Upper lobe of left lung (tissue), 6 donors: ENCODE measurements around the gene FAM217A. TPM values are rescaled to one million over a fixed set of nuclear protein-coding genes. Genes with fewer than 3 reads are reported as not detected.

ENCODE experiments used
- ATAC-seq, 2 donors: fragments of 200-7000 bp; cut with Tn5 transposase; one replicate each; pipeline ENCODE4 v1.9.1; 2022; ENCODE audit warnings: mild to moderate bottlenecking in 2 of 2, moderate library complexity in 2 of 2; ENCODE audit not compliant: low FRiP score in 2 of 2
- DNase-seq, 2 donors: peaks; one replicate each; pipeline ENCODE4 v3.0.0-alpha.2; 2019 to 2020
- H3K27ac ChIP-seq, 4 donors: fragments of 200-600 bp; sonication (generic); one replicate each; pipeline ENCODE4 v1.5.1; 2016 to 2019
- H3K27me3 ChIP-seq, 4 donors: fragments of 200-600 bp; sonication (generic); one replicate each; pipeline ENCODE4 v1.5.1; 2017 to 2019
- H3K36me3 ChIP-seq, 4 donors: fragments of 200-600 bp; sonication (generic); one replicate each; pipeline ENCODE4 v1.5.1; 2016 to 2019
- H3K4me1 ChIP-seq, 4 donors: fragments of 200-600 bp; sonication (generic); one replicate each; pipeline ENCODE4 v1.5.1; 2018 to 2019
- H3K4me3 ChIP-seq, 4 donors: fragments of 200-600 bp; sonication (generic); one replicate each; pipeline ENCODE4 v1.5.1; 2017 to 2019; ENCODE audit warnings: mild to moderate bottlenecking in 2 of 4, moderate library complexity in 1 of 4
- H3K9me3 ChIP-seq, 4 donors: fragments of 200-600 bp; sonication (generic); one replicate each; pipeline ENCODE4 v1.5.1; 2018 to 2019
- CTCF ChIP-seq, 6 experiments: fragments of 450-650 bp in 4 of 6; fragments of 200-600 bp in 2 of 6; sonication (generic) in 2 of 6; IDR thresholded peaks; one replicate each; pipeline ENCODE4 v1.5.1; 2016 to 2019; ENCODE audit warnings: antibody characterized with exemption in 6 of 6
- EP300 ChIP-seq, 4 donors: sonication (generic); formaldehyde crosslinking; IDR thresholded peaks; one replicate each; pipeline ENCODE4 v1.5.1; 2017; ENCODE audit warnings: antibody characterized with exemption in 4 of 4, control low read depth in 2 of 4
- POLR2A ChIP-seq, 4 donors: fragments of 450-650 bp; IDR thresholded peaks; one replicate each; pipeline ENCODE4 v1.5.1; 2016 to 2017; ENCODE audit warnings: antibody characterized with exemption in 4 of 4, mild to moderate bottlenecking in 2 of 4
- POLR2AphosphoS5 ChIP-seq, 2 donors: sonication (generic); formaldehyde crosslinking; IDR thresholded peaks; one replicate each; pipeline ENCODE4 v1.5.1; 2017; ENCODE audit warnings: antibody characterized with exemption in 2 of 2
- WGBS, 2 donors: methylation state at CpG; one replicate each; pipeline ENCODE4 v1.1.5; 2017 to 2018; 5-methylcytosine and 5-hydroxymethylcytosine counted together
- total RNA-seq, 6 donors: library from RNA; depleted of rRNA in 4 of 6; stranded (reverse); fragments of >200 nt in 4 of 6; gene quantifications; one replicate each; pipeline versions ENCODE4 v1.1.0 to v1.2.1, GENCODE V29; 2016 to 2021
- donor health status: DM: no; HTN: no; CAD: no; lungs with moderate emphysema.
- donor health status: DM: no; HTN: yes; CAD: no; lungs with severe emphysema.

The FAM217A gene
- total RNA-seq, 6 donors from 2014 or later = not detected

GRCh38 chr6:4021854-4022695 is 56.9 kb downstream of the FAM217A start:
- TF ChIP-seq POLR2AphosphoS5 (IDR thresholded peaks at IDR 0.05) (no peak), CTCF (IDR thresholded peaks at IDR 0.05) (peak in 1 of 6 experiments; percentile 6), EP300 (IDR thresholded peaks at IDR 0.05) (no peak)
- ATAC-seq (peak in 1 of 2 donors; percentile 29), DNase-seq (no peak)
- Histone ChIP-seq H3K36me3 (no peaks in the 10 kb centered on the region), H3K9me3 (no peaks in the 10 kb centered on the region), H3K4me1 (peaks cover 48 to 72% (median 62%) of the 10 kb centered on the region in 4 donors), H3K4me3 (peak overlapping the region; percentile 75 to 90 (median 79)), H3K27ac (peak overlapping the region; percentile 96 to 99 (median 98)), H3K27me3 (no peaks in the 10 kb centered on the region)
- 4 to 5% methylated on average over 14 to 15 of the region's 15 CpGs for WGBS, 2 donors

GRCh38 chr6:4021133-4021853 is 57.6 kb downstream of the FAM217A start:
- peaks cover 51 to 73% (median 62%) of the 10 kb centered on the region in 4 donors for H3K4me1 ChIP-seq

GRCh38 chr6:4020822-4021132 is 58.2 kb downstream of the FAM217A start:
- H3K36me3 ChIP-seq = no peaks in the 10 kb centered on the region
- no peaks in the 10 kb centered on the region for H3K27me3 ChIP-seq
- no peaks in the 10 kb centered on the region for H3K9me3 ChIP-seq
- ATAC-seq (no peak), DNase-seq (no peak)
- peaks cover 52 to 73% (median 60%) of the 10 kb centered on the region in 4 donors for H3K4me1 ChIP-seq
- TF ChIP-seq POLR2AphosphoS5 (IDR thresholded peaks at IDR 0.05) (no peak), POLR2A (IDR thresholded peaks at IDR 0.05) (no peak)
- 1 to 2% methylated on average over 12 of the region's 12 CpGs for WGBS, 2 donors
- peak overlapping the region; percentile 8 to 90 (median 78) for H3K4me3 ChIP-seq
- peak overlapping the region; percentile 96 to 99 (median 98) for H3K27ac ChIP-seq

More at GRCh38 chr6:4021133-4021853, 57.6 kb downstream of the FAM217A start:
- Histone ChIP-seq H3K4me3 (peak overlapping the region; percentile 75 to 90 (median 79)), H3K27me3 (no peaks in the 10 kb centered on the region), H3K9me3 (no peaks in the 10 kb centered on the region), H3K36me3 (no peaks in the 10 kb centered on the region), H3K27ac (peak overlapping the region; percentile 96 to 99 (median 98))
- DNase-seq (peak; percentile 96 to 98), ATAC-seq (peak; percentile 93 to 94)
- TF ChIP-seq POLR2A (IDR thresholded peaks at IDR 0.05) = peak in 3 of 4 donors; percentile 71 to 83 (median 76)
- no peak for TF ChIP-seq EP300 (IDR thresholded peaks at IDR 0.05)
- TF ChIP-seq POLR2AphosphoS5 (IDR thresholded peaks at IDR 0.05) = peak; percentile 75 to 91
- TF ChIP-seq CTCF (IDR thresholded peaks at IDR 0.05) = peak in 5 of 6 experiments; percentile 4 to 52 (median 18)
- WGBS, 2 donors = 1% methylated on average over 28 to 61 of the region's 65 CpGs

- no peak for ATAC-seq
These were observed 60.1 kb downstream of the FAM217A start for GRCh38 chr6:4018924-4019236.

More at GRCh38 chr6:4018924-4019236, 60.1 kb downstream of the FAM217A start:
- H3K4me1 ChIP-seq = peaks cover 43 to 54% (median 49%) of the 10 kb centered on the region in 4 donors
- peaks cover 0 to 5% (median 0%) of the 10 kb centered on the region in 4 donors for H3K36me3 ChIP-seq
- 0% methylated on average over 8 of the region's 8 CpGs for WGBS, 2 donors
- peak overlapping the region; percentile 93 to 100 (median 96) for H3K27ac ChIP-seq
- no peaks in the 10 kb centered on the region for H3K9me3 ChIP-seq
- H3K27me3 ChIP-seq = no peaks in the 10 kb centered on the region
- DNase-seq = no peak
- peak overlapping the region; percentile 22 to 83 (median 60) for H3K4me3 ChIP-seq
- TF ChIP-seq POLR2A (IDR thresholded peaks at IDR 0.05) (no peak), CTCF (IDR thresholded peaks at IDR 0.05) (no peak)

Other genes starting within 250 kb of the FAM217A start
- gene FAM50B, start 229.8 kb downstream of the FAM217A start, total RNA-seq = 10 to 100 TPM; 11.7 to 23.3 (median 15.4) TPM
- 10 to 100 TPM; 20.8 to 51.5 (median 34.1) TPM for gene ECI2, start 56.4 kb upstream of the FAM217A start, total RNA-seq